GM20000 (cell line): ENCODE results near the gene SGCD.

Experiments
- DNase-seq: peaks from one replicate; pipeline ENCODE4 v3.0.0; 2012; ENCODE audit warnings: low spot score
- TF ChIP-seq, protein P1 (sequence below): IDR thresholded peaks from 2 replicates; pipeline ENCODE4 v1.5.1; 2012; ENCODE audit warnings: mild to moderate bottlenecking, control low read depth; ENCODE audit errors: extremely low read depth, missing control alignments

SGCD gene

DNA sequence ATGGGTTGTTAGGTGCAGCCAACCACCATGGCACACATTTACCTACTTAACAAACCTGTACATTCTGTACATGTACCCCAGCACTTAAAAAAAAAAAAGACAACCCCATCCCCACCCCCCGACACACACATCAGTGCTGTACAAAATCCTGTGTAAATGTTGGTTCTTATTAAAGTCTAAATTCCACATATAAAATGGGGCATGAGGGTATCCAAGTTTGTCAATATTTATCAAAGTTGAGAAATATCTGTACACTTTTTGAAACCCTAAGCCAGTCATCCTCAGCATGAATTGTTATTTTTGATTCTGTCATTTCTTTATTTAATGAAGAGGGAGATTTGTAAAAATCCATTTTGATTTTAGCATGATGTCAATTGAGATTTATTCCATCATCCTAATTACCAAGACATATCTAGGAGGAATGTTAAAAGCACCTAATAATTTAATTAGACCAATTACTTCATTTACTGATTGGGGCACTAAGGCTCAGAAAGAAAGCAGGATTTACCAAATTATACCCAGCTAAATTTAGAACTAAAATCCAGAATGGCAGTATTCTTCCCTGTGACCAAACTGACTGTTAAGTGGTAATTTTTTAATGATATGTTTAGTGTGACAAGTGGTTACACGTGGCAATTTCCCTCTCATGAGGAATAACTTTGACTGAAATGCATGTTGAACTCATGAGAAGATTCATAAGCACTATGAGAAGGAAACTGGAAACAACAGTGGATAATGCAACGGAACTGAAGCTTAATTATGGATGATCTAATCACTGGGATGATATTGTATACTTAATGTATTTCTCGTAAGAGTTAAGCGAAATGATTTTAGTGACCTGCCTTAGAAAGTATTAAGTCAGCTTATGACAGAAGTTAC, 195.9 kb downstream of the SGCD start:
- no peak for DNase-seq
- TF ChIP-seq, protein P1, sequence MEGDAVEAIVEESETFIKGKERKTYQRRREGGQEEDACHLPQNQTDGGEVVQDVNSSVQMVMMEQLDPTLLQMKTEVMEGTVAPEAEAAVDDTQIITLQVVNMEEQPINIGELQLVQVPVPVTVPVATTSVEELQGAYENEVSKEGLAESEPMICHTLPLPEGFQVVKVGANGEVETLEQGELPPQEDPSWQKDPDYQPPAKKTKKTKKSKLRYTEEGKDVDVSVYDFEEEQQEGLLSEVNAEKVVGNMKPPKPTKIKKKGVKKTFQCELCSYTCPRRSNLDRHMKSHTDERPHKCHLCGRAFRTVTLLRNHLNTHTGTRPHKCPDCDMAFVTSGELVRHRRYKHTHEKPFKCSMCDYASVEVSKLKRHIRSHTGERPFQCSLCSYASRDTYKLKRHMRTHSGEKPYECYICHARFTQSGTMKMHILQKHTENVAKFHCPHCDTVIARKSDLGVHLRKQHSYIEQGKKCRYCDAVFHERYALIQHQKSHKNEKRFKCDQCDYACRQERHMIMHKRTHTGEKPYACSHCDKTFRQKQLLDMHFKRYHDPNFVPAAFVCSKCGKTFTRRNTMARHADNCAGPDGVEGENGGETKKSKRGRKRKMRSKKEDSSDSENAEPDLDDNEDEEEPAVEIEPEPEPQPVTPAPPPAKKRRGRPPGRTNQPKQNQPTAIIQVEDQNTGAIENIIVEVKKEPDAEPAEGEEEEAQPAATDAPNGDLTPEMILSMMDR, result no peak

DNA sequence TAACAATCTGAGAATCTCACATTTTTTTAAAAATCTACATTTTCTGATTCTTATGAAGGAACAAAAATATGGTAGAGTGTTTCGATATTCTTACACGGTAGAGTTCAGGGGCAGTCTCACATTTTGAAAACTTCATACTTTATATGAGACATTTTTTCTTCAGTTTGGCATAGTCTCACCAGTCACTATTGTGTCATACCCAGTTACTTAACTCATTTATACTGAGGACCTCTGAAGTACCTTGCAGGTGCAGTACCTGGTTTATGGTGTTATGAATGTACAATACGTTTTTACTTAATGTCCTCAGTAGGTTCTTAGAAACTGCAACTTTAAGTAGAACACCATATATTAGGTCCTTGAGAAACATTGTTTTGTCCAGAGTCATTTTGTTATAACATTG, 196.6 kb downstream of the SGCD start:
- no peak for DNase-seq
- TF ChIP-seq, protein P1, result no peak

DNA sequence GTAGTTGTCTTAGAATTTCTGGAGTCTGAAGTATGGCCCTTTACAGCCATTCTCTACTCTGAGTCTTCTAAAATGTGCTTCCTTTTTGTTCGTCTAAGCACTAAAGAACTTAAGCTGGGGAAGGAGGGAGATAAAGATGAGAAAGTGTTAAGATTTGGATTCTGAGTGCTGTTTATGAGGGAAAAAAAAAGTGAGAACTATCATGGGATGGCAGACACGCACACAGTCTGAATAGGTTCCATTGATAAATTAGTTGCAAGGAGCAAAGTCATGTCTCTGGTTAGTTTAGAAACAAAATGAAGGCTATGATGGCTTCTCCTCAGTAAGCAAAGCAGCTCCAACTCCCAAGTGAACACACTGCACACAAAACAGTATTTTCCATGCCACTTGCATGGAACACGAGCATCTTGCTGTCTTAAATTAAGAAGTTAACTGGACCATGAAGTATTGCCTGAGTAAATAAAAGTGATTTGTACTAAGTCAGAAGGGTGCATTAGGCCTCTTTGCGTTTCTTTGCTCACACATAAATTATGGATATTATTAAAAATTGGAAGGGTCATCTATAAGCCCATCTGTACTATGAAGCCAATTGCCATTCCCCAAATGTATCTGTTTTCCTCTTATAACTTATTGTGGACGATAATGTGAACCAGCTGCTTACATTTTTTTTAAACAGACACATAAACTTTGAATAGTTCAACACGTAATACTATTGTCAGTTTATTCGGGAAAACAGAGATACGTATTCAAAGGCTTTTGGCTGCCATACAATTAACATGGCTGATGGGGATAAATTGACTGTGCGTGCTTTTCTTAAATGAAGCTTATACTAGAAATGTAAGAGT, 199.3 kb downstream of the SGCD start:
- TF ChIP-seq, protein P1, result no peak
- no peak for DNase-seq

DNA sequence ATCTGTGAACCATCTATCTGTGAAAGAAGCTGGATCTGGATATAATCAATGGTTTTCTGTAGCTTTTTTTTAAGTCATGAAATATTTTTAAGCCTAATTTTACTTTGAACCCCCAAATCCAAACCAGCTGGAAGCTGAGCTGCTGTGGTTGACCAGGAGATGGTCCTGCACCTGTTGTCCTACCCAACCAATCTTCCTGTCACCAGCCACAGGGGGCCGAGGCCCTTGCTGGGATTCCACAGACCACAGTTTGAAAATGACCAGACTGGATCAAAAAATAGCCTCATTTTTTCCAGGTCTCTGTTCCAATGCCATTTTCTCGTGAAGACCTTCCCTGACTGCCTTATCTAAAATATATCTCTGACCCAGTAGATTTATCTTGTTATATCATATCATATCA, 200.6 kb downstream of the SGCD start:
- TF ChIP-seq, protein P1, result no peak
- no peak for DNase-seq

DNA sequence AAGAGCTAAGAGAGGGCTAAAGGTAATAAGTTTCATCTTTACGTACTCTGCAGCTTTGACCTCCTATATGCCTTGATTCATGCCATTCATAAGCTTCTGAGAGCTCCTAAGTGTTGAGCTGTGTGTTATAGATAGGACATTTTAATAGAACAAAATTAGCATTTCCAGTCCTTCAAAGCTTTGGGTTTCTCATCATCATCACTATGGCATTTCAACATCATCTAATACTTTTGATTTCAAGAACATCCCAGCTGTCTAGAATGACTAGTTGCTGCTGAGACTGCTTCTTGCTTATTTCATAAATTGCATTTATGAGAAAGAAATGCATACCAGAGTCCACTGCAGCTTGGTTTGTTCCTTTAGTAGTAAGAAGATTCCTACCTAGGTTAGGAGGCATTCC, 201.7 kb downstream of the SGCD start:
- TF ChIP-seq, protein P1, result no peak
- no peak for DNase-seq

DNA sequence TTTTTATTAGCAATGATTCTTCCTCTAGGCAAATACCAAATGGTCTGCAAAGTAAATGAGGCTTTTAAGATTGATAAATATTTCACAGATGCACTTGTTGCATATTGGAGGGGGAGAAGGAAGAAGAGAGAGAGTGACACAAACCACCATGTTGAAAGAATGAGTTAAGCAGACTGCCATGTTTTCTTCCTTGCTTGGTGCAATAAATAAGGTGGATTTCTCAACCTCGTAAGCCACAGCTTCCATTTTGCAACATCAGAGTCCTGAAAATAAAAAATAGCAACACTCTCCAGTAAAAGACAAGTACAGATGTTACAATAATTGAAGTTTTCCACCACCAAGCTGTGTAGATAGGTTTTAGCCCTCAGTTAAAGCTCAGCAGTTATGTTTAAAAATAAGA, 202.9 kb downstream of the SGCD start:
- TF ChIP-seq, protein P1, result no peak
- DNase-seq, result no peak

DNA sequence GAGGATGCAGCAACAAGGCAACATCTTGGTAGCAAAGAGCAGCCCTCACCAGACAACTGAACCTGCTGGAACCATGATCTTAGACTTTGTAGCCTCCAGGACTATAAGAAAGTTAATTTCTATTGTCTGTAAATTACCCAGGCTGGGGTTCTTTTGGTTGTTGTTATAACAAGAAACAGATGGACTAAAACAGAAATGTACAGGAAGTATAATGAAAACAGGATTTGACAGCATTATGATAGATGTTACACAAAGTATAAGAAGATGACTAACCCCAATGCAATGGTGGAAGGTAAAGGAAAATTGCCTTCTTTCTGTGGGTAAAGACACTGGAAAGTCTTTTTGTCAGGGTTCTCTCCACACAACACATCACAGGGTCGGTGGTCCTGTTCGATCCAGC, 204.2 kb downstream of the SGCD start:
- TF ChIP-seq, protein P1, result no peak
- no peak for DNase-seq
